Activated T-cell treated with anti-CD3 and anti-CD28 coated beads, Interleukin-2, amount 50 U/mL, for 1 hour (primary cell): Measurements from ENCODE around the gene ZSWIM8.
"Not testable (repeated sequence)": the region's sequence is repeated elsewhere in the genome, so short reads cannot be mapped to it uniquely, and the experiment has no call there.

Experiments
- DNase-seq: peaks from one replicate; pipeline ENCODE4 v3.0.0-alpha.2; 2020

Gene ZSWIM8

DNA sequence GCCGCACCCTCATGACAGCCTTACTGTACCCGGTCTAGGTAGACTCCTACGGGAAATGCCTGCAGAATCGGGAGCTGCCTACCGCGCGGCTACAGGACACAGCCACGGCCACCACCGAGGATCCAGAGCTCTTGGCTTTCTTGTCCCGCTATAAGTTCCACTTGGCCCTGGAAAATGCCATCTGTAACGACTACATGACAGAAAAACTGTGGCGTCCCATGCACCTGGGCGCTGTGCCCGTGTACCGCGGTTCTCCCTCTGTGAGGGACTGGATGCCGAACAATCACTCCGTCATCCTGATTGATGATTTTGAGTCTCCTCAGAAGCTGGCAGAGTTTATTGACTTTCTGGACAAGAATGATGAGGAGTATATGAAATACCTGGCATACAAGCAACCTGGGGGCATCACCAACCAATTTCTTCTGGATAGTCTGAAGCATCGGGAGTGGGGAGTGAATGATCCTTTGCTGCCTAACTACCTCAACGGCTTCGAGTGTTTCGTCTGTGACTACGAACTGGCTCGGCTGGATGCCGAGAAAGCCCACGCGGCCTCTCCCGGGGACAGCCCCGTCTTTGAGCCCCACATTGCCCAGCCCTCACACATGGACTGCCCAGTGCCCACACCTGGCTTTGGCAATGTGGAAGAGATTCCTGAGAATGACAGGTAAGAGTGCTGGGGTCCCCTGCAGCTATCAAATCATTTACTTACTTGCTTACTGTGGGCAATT, 12.1 kb upstream of the ZSWIM8 start:
- no peak for DNase-seq

DNA sequence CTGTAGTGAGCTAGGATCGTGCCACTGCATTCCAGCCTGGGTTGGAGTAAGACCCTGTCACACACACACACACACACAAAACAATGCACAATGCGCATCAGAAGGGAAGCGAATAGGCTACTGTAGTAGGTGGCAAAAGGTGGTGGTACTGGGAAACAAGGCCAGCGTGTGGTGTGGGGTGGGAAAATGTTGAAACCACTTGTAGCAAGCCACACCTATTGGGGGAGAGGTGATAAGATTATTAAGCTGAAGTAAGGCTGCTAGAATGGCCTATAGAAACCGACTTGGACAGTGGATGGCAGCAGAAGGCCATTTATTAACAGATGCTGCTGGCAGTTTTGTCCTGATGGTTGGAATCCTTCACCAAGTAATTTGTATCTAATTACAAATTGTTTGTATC, 10.8 kb upstream of the ZSWIM8 start:
- DNase-seq = no peak

DNA sequence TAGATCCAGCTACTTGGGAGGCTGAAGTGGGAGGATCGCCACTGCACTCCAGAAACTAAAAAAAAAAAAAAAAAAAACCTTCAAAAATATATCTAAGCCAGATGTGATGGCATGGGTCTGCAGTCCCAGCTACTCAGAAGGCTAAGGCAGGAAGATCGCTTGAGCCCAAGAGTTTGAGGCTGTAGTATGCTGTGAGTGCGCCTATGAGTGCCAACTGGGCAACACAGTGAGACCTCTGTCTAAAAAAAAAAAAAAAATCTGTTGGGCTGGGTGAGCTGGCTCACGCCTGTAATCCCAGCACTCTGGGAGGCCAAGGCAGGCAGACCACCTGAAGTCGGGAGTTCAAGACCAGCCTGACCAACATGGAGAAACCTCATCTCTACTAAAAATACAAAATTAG, 6.4 kb upstream of the ZSWIM8 start:
- DNase-seq = no peak

- DNase-seq = no peak
These were observed 5.7 kb upstream of the ZSWIM8 start for GRCh38 chr10:73779539-73780197.

DNA sequence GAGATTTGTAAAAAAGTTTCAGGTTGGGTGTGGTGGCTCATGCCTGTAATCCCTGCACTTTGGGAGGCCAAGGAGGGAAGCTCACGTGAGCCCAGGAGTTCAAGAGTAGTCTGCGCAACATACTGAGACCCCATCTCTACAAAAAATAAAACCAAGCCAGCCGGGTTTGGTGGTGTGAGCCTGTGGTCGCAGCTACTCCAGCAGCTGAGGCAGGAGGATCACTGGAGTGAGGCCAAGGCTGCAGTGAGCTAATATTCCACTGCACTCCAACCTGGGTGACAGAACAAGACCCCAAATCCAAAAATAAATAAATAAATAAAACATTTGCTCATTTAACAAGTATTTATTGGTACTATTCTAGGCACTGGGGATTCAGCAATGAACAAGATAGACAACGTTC, 5.1 kb upstream of the ZSWIM8 start:
- DNase-seq = no peak

DNA sequence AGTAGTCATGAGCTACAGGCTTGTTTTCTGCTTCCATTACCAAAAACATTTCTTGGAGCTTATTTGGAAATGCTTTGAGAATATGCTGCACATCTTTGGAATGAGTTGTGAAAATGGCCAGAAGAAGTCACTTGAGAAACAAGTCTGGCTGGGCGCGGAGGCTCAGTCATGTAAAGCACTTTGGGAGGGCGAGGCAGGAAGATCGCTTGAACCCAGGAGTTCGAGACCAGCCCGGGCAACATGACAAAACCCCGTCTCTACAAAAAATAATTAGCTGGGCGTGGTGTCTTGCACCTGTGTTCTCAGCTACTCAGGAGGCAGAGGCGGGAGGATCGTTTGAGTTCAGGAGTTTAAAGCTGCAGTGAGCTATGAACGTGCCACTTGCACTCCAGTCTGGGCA, 4.4 kb upstream of the ZSWIM8 start:
- DNase-seq = no peak

- DNase-seq = no peak
These were observed 3.9 kb upstream of the ZSWIM8 start for GRCh38 chr10:73781548-73781878.

GRCh38 chr10:73781879-73782748, 3.3 kb upstream of the ZSWIM8 start, which contains the start of gene CHCHD1:
TSS of gene CHCHD1 (plus strand) at chr10:73782048. CDS start at chr10:73782076, 28 bp downstream.
- DNase-seq = peak; percentile 91

GRCh38 chr10:73782749-73783085, 2.7 kb upstream of the ZSWIM8 start:
- DNase-seq = no peak

DNA sequence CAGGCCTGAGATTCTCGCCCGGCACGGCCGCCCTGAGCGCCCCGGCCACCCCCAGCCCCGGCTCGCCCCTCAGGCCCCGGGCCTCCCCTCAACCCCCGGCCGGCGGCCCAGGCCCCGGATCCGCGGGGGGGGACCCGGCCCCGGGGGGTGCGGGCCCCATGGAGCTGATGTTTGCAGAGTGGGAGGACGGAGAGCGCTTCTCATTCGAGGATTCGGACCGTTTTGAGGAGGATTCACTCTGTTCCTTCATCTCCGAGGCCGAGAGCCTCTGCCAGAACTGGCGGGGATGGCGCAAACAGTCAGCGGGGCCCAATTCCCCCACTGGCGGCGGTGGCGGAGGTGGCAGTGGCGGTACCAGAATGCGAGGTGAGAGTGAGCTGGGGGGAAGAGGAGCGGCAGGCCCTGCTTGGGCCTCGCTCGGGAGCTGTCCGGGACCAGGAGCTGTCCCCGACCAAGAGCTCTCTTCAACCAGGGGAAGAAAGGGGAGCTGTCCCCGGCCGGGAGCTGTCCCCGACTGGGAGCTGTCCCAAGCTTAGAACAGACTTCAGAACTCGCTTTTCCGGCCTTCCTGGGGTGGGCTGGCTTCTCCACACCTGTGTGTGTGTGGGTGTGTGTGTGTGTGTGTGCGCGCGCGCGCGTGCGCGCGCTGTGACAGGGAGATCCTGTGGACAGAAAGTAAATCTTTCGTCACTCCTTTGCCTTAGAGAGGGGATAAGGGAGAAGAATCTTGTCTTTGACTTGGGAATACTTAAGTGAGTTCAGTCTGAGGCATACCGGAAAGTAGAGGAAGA, 510 bp downstream of the ZSWIM8 start:
- no peak for DNase-seq

DNA sequence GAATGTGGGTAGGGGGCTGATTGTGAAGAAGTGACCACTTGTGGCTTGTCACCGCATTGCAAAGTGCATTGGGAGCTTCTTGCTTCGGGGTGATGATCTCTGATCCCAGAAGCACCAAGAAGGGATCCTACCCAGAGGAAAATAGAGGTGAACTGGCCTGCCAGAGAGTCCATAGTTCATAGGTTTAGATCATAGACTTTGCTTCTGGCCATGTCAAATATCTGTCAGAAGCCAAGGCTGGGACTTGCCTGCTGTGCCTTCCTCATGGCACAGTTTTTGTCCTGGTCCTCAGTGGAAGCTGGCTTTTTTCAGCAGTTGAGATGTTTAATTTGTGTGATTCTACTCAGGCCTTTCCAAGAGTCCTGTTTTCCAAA, 1.1 kb downstream of the ZSWIM8 start:
- no peak for DNase-seq

DNA sequence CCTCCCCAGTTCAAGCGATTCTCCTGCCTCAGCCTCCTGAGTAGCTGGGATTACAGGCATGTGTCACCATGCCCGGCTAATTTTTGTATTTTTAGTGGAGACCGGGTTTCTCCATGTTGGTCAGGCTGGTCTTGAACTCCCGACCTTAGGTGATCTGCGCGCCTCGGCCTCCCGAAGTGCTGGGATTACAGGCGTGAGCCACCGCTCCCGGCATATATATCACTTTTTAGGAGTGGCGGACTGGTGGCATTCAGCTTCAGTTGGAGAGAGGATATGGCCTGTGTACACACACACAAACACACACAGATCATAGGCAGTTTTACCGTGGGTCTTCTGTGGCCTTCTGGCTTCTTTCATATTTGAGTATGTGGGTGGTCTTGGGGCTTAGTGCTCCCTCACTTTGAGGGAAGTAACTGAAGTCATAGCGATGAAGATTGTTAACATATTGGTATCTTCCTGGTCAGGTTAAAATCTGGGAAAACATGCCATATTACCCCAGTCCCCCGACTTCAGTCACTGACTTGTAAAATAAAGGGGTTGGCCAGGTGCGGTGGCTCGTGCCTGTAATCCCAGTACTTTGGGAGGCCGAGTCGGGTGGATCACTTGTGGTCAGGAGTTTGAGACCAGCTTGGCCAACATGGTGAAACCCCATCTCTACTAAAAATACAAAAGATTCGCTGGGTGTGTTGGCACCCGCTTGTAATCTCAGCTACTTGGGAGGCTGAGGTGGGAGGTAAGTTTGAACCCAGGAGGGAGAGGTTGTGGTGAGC, 1.8 kb downstream of the ZSWIM8 start:
- not testable (repeated sequence) for DNase-seq

DNA sequence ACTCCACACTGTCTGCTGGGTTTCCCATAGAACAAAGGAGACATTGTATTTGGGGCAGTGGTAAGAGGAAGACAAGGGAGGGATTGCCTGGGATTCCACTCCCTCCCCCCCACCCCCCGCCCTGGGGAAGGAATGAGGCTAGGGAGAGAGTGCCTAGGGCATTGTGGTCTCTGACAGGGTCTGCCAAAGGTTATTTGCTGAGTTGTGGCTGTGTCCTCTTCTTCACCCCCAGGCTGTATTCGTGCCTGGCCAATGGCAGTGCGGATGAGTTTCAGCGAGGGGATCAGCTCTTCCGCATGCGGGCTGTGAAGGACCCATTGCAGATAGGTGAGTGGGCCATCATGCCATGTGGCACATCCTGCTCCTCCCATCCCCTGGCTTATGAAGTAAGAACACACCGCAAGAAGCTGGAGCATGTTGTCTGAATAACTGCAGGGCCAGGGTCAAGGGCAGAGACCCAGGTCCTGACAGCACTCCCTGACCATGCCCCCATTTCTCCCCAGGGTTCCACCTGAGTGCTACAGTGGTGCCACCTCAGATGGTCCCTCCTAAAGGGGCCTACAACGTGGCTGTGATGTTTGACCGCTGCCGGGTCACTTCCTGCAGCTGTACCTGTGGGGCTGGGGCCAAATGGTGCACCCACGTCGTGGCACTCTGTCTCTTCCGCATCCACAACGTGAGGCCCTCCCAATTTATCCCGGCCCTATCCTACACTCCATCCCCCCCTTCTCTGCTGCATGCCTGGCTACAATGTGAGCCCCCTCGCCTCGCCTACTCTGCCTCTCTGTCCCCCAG, 3.7 kb downstream of the ZSWIM8 start:
- DNase-seq = no peak

DNA sequence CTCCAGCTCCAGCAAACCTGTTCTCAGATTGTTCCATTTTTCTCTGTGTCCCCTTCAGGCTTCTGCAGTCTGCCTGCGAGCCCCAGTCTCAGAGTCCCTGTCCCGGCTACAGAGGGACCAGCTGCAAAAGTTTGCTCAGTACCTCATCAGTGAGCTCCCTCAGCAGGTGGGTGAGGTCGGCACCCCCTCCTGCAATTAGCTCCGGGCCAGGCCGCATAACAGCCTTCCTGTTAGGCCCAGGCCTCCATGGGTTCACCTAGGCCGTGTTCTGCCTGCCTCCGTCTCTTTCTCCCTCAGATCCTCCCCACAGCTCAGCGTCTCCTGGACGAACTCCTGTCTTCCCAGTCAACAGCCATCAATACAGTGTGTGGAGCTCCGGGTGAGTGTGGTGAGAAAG, 4.3 kb downstream of the ZSWIM8 start:
- DNase-seq = no peak

DNA sequence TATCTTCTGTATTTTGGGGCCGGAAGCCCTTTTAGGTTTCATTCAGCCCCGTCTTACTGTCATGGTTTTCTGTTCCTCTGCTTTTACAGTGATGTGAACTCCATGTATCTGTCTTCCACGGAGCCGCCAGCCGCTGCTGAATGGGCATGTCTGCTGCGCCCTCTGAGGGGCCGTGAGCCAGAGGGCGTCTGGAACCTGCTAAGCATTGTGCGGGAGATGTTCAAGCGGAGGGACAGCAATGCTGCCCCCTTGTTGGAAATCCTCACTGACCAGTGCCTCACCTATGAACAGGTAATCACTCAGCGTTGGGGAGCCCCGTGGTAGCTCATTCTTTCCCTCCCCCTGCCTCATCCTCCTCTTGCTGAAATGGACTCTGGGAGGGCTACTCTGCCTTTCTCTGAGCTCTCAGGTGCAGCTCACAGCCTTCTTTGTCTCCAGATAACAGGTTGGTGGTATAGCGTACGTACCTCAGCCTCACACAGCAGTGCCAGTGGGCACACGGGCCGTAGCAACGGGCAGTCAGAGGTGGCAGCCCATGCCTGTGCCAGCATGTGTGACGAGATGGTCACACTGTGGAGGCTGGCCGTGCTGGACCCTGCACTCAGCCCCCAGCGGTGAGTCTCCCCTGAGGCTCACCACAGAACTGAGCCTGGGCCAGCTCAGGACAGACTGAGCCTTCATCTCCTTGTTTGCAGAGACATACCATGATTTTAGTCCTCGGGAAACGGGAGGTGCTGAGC, 5.7 kb downstream of the ZSWIM8 start:
- DNase-seq = no peak

- DNase-seq = no peak
These were observed 6.5 kb downstream of the ZSWIM8 start for GRCh38 chr10:73791871-73792400.

DNA sequence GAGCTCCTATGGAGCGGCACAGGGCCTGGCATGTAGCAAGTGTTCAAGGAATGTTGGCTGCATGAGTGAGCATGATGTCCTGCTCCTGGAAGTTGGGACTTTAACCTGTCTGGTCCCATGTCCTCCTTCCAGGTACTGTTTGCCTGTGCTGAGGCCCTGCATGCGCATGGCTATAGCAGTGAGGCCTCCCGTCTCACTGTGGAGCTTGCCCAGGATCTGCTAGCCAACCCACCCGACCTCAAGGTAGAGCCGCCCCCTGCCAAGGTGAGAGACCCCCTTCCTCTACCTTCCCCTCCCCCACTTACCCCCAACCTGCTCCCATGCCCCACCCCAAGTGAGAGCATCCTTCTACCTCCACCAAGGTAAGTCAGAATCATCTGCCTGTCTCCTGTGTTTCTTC, 8.1 kb downstream of the ZSWIM8 start:
- DNase-seq = no peak

- not testable (repeated sequence) for DNase-seq
These were observed 10.1 kb downstream of the ZSWIM8 start for GRCh38 chr10:73795491-73795890.

- not testable (repeated sequence) for DNase-seq
These were observed 10.6 kb downstream of the ZSWIM8 start for GRCh38 chr10:73796035-73796434.

GRCh38 chr10:73796766-73797165, 11.4 kb downstream of the ZSWIM8 start:
- no peak for DNase-seq
